Thoracic aorta (tissue), 2 donors: Measurements from ENCODE around the gene KDM2B. TPM values are rescaled to one million over a fixed set of nuclear protein-coding genes. Genes with fewer than 3 reads are reported as not detected.

Experiments
- ATAC-seq: fragments of 150-250 bp; one replicate; pipeline ENCODE4 v1.8.0; 2017; ENCODE audit warnings: low read depth; ENCODE audit not compliant: insufficient number of reproducible peaks, low FRiP score
- DNase-seq: peaks from one replicate; pipeline ENCODE4 v3.0.0-alpha.2; 2020; ENCODE audit warnings: low spot score
- H3K27ac ChIP-seq, 2 donors: fragments of 200-600 bp; sonication (generic); 1 replicate in 1 of 2; 2 replicates in 1 of 2; pipeline ENCODE4 v1.5.1; 2016; ENCODE audit warnings: mild to moderate bottlenecking in 2 of 2, moderate library complexity in 2 of 2
- H3K27me3 ChIP-seq: fragments of 200-600 bp; sonication (generic); replicated peaks from 2 replicates; pipeline ENCODE4 v1.6.0; 2016; ENCODE audit warnings: mild to moderate bottlenecking; ENCODE audit not compliant: insufficient read depth
- H3K36me3 ChIP-seq: fragments of 200-600 bp; sonication (generic); one replicate; pipeline ENCODE4 v1.5.1; 2016
- H3K4me1 ChIP-seq, 2 donors: fragments of 200-600 bp; sonication (generic); 1 replicate in 1 of 2; 2 replicates in 1 of 2; pipeline versions ENCODE4 v1.5.1 to v1.6.0; 2016; ENCODE audit warnings: low read depth in 2 of 2, mild to moderate bottlenecking in 1 of 2; ENCODE audit not compliant: control insufficient read depth in 1 of 2
- H3K4me3 ChIP-seq: fragments of 200-600 bp; sonication (generic); 2 replicates; pipeline ENCODE4 v1.5.1; 2016; ENCODE audit warnings: mild to moderate bottlenecking
- H3K9me3 ChIP-seq: fragments of 200-600 bp; sonication (generic); 2 replicates; pipeline ENCODE4 v1.5.1; 2016
- CTCF ChIP-seq: fragments of 200-600 bp; sonication (generic); IDR thresholded peaks from one replicate; pipeline ENCODE4 v1.5.1; 2019; ENCODE audit warnings: antibody characterized with exemption
- total RNA-seq, 2 donors: library from RNA; depleted of rRNA; stranded (reverse); fragments of >200 nt; gene quantifications; one replicate each; pipeline versions ENCODE4 v1.1.0 to v1.2.3, GENCODE V29; 2016

KDM2B gene
- total RNA-seq, 2 donors from 2014 or later, result 15.0 to 22.5 TPM

DNA sequence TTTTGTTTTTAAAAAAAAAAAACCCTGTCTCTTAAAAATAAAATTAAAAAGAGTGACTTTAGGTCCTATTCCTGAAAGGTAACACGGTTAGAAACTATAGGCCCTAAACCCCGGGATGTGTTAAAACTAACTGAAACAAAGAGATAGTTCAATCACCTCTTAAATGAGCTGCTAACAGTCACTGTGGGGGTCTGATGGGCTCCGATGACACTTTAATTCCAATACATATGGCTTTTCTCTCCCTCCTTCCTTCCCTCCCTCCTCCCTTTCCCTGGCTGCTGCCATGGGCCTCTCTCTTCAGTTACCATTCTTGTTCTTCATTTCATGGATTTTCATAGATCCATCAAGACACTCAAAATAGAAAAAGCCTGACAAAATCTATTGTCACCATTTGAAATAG, 104.3 kb downstream of the KDM2B start:
- H3K9me3 ChIP-seq, result no peaks in the 10 kb centered on the region
- H3K27me3 ChIP-seq, result no peaks in the 10 kb centered on the region
- no peaks in the 10 kb centered on the region for H3K36me3 ChIP-seq
- no peaks in the 10 kb centered on the region for H3K4me1 ChIP-seq
- no peak for TF ChIP-seq CTCF
- H3K4me3 ChIP-seq, result no peak overlapping the region
- H3K27ac ChIP-seq, result no peak overlapping the region
- ATAC-seq (no peak), DNase-seq (no peak)

GRCh38 chr12:121475279-121475678, 105.5 kb downstream of the KDM2B start:
- Histone ChIP-seq H3K27ac (no peak overlapping the region), H3K4me1 (no peaks in the 10 kb centered on the region), H3K4me3 (no peak overlapping the region), H3K9me3 (no peaks in the 10 kb centered on the region), H3K27me3 (no peaks in the 10 kb centered on the region), H3K36me3 (no peaks in the 10 kb centered on the region)
- no peak for TF ChIP-seq CTCF
- DNase-seq (no peak), ATAC-seq (no peak)

GRCh38 chr12:121472150-121472905, 108.5 kb downstream of the KDM2B start:
- Histone ChIP-seq H3K27ac (no peak overlapping the region), H3K27me3 (no peaks in the 10 kb centered on the region), H3K4me3 (no peak overlapping the region), H3K9me3 (no peaks in the 10 kb centered on the region), H3K36me3 (no peaks in the 10 kb centered on the region), H3K4me1 (no peaks in the 10 kb centered on the region)
- TF ChIP-seq CTCF, result no peak
- no peak for DNase-seq
- no peak for ATAC-seq

- H3K27ac ChIP-seq, result no peak overlapping the region
- no peak for ATAC-seq
- no peak for TF ChIP-seq CTCF
These were observed 110.1 kb downstream of the KDM2B start for GRCh38 chr12:121470751-121471150.

GRCh38 chr12:121468499-121468801, 112.4 kb downstream of the KDM2B start:
- ATAC-seq (no peak), DNase-seq (no peak)
- no peak for TF ChIP-seq CTCF
- H3K36me3 ChIP-seq, result no peaks in the 10 kb centered on the region
- no peaks in the 10 kb centered on the region for H3K9me3 ChIP-seq
- H3K4me1 ChIP-seq, result peaks cover 7 to 16% of the 10 kb centered on the region in 2 donors
- no peak overlapping the region for H3K4me3 ChIP-seq
- no peaks in the 10 kb centered on the region for H3K27me3 ChIP-seq
- no peak overlapping the region for H3K27ac ChIP-seq

More at GRCh38 chr12:121470751-121471150, 110.1 kb downstream of the KDM2B start:
- Histone ChIP-seq H3K36me3 (no peaks in the 10 kb centered on the region), H3K4me3 (no peak overlapping the region), H3K4me1 (peaks cover 0 to 6% of the 10 kb centered on the region in 2 donors), H3K27me3 (no peaks in the 10 kb centered on the region), H3K9me3 (no peaks in the 10 kb centered on the region)
- DNase-seq, result no peak
